Middle frontal gyrus (tissue), 1 donor: ENCODE results near the gene MVK.

Source experiments
- DNase-seq: peaks from one replicate; pipeline ENCODE4 v3.0.0-alpha.2; 2015; ENCODE audit warnings: low spot score; ENCODE audit errors: extremely low spot score

MVK gene

GRCh38 chr12:109544955-109545531 lies 28.6 kb upstream of the MVK start:
- no peak for DNase-seq

DNA sequence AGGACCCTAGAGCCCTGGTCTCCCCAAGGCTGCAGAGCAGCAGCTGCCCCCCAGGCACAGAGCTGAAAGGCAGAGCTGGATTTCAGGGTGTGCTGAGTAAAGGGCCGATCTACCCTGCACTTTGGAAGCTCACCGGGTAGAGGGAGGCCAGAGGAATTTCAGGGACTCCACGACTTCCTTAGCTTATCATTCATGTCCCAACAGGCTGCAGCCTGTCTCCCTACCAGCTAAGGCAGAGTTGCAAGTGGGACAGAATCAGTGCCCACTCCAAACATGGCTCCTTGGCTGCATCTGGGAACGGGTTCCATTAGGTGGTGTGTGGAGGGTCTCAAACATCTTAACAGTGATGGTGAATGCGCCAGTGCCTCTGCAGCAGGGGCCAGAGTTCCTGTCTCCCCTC lies 27.8 kb upstream of the MVK start:
- DNase-seq, result no peak

- DNase-seq, result no peak
These were observed 26.3 kb upstream of the MVK start for GRCh38 chr12:109547286-109547685.

- no peak for DNase-seq
These were observed 25.3 kb upstream of the MVK start for GRCh38 chr12:109548258-109548657.

- no peak for DNase-seq
These were observed 23.9 kb upstream of the MVK start for GRCh38 chr12:109549613-109550270.

DNA sequence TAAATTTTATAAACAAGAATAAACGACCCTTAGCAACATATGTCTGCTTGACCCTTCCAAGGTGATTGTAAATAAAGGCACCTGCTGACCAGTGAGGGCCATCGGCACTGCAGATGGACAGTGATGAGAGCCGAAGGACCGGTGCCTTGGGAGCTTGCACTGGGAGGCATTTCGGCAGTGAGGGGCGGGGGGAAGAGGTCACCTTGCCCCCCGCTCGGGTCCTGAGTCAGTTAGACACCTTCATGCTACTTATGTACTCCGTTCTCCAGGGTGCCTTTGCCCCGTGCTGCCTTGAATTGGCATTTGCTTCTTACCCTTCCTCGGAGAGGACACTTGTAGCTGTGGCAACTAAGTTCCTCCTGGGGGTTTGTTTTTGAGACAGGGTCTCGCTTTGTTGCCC lies 23.3 kb upstream of the MVK start:
- no peak for DNase-seq

- DNase-seq, result no peak
These were observed 22.5 kb upstream of the MVK start for GRCh38 chr12:109551108-109551507.

GRCh38 chr12:109552971-109553370 lies 20.6 kb upstream of the MVK start:
- no peak for DNase-seq

DNA sequence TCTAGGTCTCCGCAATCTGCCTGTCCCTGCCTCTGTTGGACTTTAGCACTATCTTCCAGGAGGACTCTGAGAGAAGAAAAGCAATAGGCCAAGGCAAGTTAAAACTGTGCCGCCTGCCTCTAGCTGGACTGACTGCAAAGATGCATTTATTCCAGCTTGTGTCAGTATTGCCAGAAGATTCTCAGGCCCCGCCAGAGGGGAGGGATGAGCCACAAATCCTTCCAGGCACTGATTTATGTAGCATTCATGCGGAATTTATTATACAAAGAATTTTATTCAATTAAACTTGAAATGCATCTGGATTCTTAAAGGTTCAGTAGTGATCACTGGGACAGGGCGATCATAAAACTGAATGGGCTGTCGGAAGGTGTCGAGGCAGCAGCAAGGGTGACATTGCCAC lies 20.1 kb upstream of the MVK start:
- DNase-seq, result no peak

- no peak for DNase-seq
These were observed 19.6 kb upstream of the MVK start for GRCh38 chr12:109553906-109554500.

- no peak for DNase-seq
These were observed 18.8 kb upstream of the MVK start for GRCh38 chr12:109554761-109555160.

- DNase-seq, result no peak
These were observed 17.9 kb upstream of the MVK start for GRCh38 chr12:109555431-109556315.

GRCh38 chr12:109557200-109557599 lies 16.4 kb upstream of the MVK start:
- no peak for DNase-seq

- no peak for DNase-seq
These were observed 15.8 kb upstream of the MVK start for GRCh38 chr12:109557805-109558204.

DNA sequence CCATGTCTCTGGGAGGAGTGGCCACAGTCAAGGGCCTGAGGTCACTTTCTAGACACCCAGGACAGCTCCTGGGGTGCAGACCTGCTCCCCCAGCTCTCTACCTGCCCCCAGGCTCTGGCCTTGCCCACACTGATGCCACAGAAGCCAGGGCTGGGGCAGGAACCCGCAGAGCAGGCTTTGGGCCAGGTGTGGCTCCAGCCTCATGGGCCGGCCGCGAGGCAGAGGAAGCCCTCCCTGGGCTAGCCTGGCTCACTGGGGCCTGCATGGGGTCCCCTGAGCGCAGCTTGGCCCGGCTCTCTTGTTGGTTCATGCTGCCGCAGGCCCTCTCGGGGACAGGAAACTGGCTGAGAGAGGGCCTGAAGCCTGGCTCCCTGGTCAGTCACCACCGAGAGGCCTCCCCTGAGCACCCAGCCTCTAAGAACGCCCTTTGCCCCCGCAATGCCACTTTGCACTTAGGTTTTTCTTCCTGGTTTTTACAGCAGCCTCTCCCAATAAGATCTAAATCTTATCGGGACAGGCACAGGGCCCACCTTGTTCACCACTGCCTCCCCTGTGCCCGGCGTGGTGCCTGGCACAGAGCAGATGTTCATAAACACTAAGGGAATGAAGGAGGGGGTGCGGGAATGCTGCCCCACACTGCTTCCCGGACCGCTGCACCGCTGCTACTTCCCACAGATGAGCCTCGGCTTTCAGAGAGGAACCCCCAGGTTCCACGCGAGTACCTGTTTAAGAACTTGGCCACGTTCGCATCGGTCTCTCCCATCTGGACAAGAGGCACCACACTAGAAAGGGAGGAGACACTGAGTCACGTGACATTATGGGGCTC lies 15.0 kb upstream of the MVK start:
- DNase-seq, result no peak

- no peak for DNase-seq
These were observed 14.4 kb upstream of the MVK start for GRCh38 chr12:109559200-109559505.

DNA sequence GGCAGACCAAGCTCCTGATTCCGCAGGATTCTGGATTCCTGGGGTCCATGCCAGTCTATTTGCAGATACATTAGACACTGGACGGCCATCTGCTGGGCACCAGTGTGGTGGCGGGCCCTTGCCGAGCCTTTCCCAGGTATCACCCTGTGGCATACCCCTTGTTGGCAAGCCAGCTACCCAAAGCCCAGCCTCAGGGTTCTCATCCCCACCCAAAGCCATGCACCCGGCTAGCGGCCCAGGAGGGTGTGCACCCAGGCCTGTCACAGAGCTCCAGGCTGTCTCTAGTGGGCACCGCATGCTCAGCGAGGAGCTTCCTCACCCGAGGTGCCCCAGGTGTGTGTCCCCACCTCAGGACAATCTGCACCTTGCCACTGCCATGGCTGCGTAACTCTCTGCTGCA lies 14.0 kb upstream of the MVK start:
- no peak for DNase-seq

- DNase-seq, result no peak
These were observed 12.5 kb upstream of the MVK start for GRCh38 chr12:109560867-109561710.

DNA sequence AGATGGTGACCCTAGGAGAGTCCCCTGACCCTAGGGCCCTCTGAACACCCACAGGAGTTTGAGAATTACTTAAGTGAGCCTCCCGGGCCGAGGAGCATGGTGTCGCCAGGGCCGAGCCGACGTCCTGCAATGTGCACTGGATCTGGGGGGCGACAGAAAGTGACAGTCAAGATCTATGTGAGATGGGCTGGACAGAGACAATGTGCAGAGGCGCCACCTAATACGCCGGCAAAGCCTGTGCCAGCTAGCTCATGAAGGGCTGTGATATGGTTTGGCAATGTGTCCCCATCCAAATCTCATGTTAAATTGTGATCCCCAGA lies 11.9 kb upstream of the MVK start:
- no peak for DNase-seq

- no peak for DNase-seq
These were observed 10.7 kb upstream of the MVK start for GRCh38 chr12:109562871-109563270.
